CD14-positive monocyte (primary cell): Measurements from ENCODE around the gene PPOX. TPM values are rescaled to one million over a fixed set of nuclear protein-coding genes. Genes with fewer than 3 reads are reported as not detected.

ENCODE experiments used
- DNase-seq, 3 donors: peaks; one replicate each; pipeline ENCODE4 v3.0.0-alpha.2; 2011 to 2022
- H2AFZ ChIP-seq: 2 replicates; pipeline ENCODE4 v1.6.0; 2012; ENCODE audit warnings: mild to moderate bottlenecking, low read depth, low read length, inconsistent platforms; ENCODE audit not compliant: insufficient read depth, poor library complexity, severe bottlenecking
- H3K27ac ChIP-seq, 2 donors: 1 replicate in 1 of 2; 2 replicates in 1 of 2; pipeline ENCODE4 v1.5.1; 2012 to 2013; ENCODE audit warnings: low read length in 2 of 2, control low read depth in 1 of 2, inconsistent platforms in 1 of 2, low read depth in 1 of 2, mild to moderate bottlenecking in 1 of 2
- H3K27me3 ChIP-seq, 2 donors: one replicate each; pipeline versions ENCODE4 v1.6.0 to v1.6.1; 2011 to 2013; ENCODE audit warnings: low read length in 2 of 2; ENCODE audit not compliant: control insufficient read depth in 2 of 2, insufficient read depth in 2 of 2
- H3K36me3 ChIP-seq, 2 donors: replicated peaks in 1 of 2; 1 replicate in 1 of 2; 2 replicates in 1 of 2; pipeline versions ENCODE4 v1.5.1 to v1.6.1; 2012 to 2013; ENCODE audit warnings: low read length in 2 of 2, control low read depth in 1 of 2, inconsistent platforms in 1 of 2, mild to moderate bottlenecking in 1 of 2; ENCODE audit not compliant: insufficient read depth in 2 of 2, control insufficient read depth in 1 of 2
- H3K4me1 ChIP-seq, 2 donors: 1 replicate in 1 of 2; 2 replicates in 1 of 2; pipeline versions ENCODE4 v1.5.1 to v1.6.1; 2012 to 2013; ENCODE audit warnings: low read length in 2 of 2, control low read depth in 1 of 2, inconsistent platforms in 1 of 2, mild to moderate bottlenecking in 1 of 2, moderate library complexity in 1 of 2; ENCODE audit not compliant: insufficient read depth in 2 of 2, control insufficient read depth in 1 of 2
- H3K4me2 ChIP-seq: replicated peaks from 2 replicates; pipeline ENCODE3; 2012; ENCODE audit warnings: low read length, moderate library complexity, mild to moderate bottlenecking; ENCODE audit not compliant: poor library complexity, severe bottlenecking; ENCODE audit errors: extremely low read depth
- H3K4me3 ChIP-seq, 3 experiments: fragments of 200-600 bp in 1 of 3; sonication (generic) in 1 of 3; replicated peaks in 1 of 3; 1 replicate in 2 of 3; 2 replicates in 1 of 3; pipeline ENCODE4 v1.5.1; 2011 to 2013; ENCODE audit warnings: low read length in 3 of 3, mild to moderate bottlenecking in 3 of 3, control low read depth in 2 of 3, low read depth in 2 of 3, inconsistent platforms in 1 of 3, moderate library complexity in 1 of 3
- H3K79me2 ChIP-seq: 2 replicates; pipeline ENCODE4 v1.6.0; 2012; ENCODE audit warnings: mild to moderate bottlenecking, control low read depth, inconsistent platforms, low read length, moderate library complexity; ENCODE audit not compliant: insufficient read depth
- H3K9ac ChIP-seq: 2 replicates; pipeline ENCODE4 v1.6.0; 2017; ENCODE audit warnings: low read length, mild to moderate bottlenecking; ENCODE audit not compliant: insufficient read depth, poor library complexity, severe bottlenecking
- H3K9me3 ChIP-seq, 2 donors: replicated peaks in 1 of 2; 1 replicate in 1 of 2; 2 replicates in 1 of 2; pipeline versions ENCODE4 v1.5.1 to v1.6.1; 2012 to 2013; ENCODE audit warnings: low read length in 2 of 2, control low read depth in 1 of 2; ENCODE audit not compliant: control insufficient read depth in 1 of 2, insufficient read depth in 1 of 2
- H4K20me1 ChIP-seq: 2 replicates; pipeline ENCODE4 v1.6.0; 2012; ENCODE audit warnings: mild to moderate bottlenecking, low read length, control low read depth, moderate library complexity; ENCODE audit not compliant: insufficient read depth
- H3K27ac Mint-ChIP-seq, 7 donors: one replicate each; pipeline ENCODE4 v1.8.0; 2020; ENCODE audit warnings: mild to moderate bottlenecking in 7 of 7, mixed read lengths in 7 of 7, moderate library complexity in 6 of 7, inconsistent platforms in 2 of 7
- H3K27me3 Mint-ChIP-seq, 3 donors: one replicate each; pipeline ENCODE4 v1.8.0; 2021 to 2022; ENCODE audit warnings: low read depth in 3 of 3, mild to moderate bottlenecking in 3 of 3, mixed read lengths in 3 of 3, moderate library complexity in 3 of 3, inconsistent platforms in 1 of 3
- H3K36me3 Mint-ChIP-seq, 2 donors: one replicate each; pipeline ENCODE4 v1.8.0; 2020; ENCODE audit warnings: mixed read lengths in 2 of 2, inconsistent platforms in 1 of 2, mild to moderate bottlenecking in 1 of 2
- H3K4me1 Mint-ChIP-seq: one replicate; pipeline ENCODE4 v1.8.0; 2020; ENCODE audit warnings: mild to moderate bottlenecking, mixed read lengths
- H3K4me3 Mint-ChIP-seq, 2 donors: one replicate each; pipeline ENCODE4 v1.8.0; 2020; ENCODE audit warnings: mild to moderate bottlenecking in 2 of 2, mixed read lengths in 2 of 2, moderate library complexity in 1 of 2
- H3K9me3 Mint-ChIP-seq, 7 donors: one replicate each; pipeline ENCODE4 v1.8.0; 2020 to 2022; ENCODE audit warnings: mixed read lengths in 7 of 7, mild to moderate bottlenecking in 6 of 7, moderate library complexity in 6 of 7, inconsistent platforms in 2 of 7
- WGBS: methylation state at CpG from one replicate; pipeline ENCODE4 v1.1.5; 2013; ENCODE audit warnings: missing lambda C conversion rate; ENCODE audit not compliant: insufficient coverage; 5-methylcytosine and 5-hydroxymethylcytosine counted together
- intact Hi-C, 2 donors: fragments of 100-400 bp; cut with micrococcal nuclease; formaldehyde crosslinking; loops; one replicate each; pipeline versions ENCODE4 v1.15.0 to v1.15.1; 2023
- polyA plus RNA-seq, 3 donors: library from polyadenylated mRNA; depleted of rRNA in 1 of 3; unstranded in 2 of 3; stranded (reverse) in 1 of 3; fragments of 300-500 nt in 2 of 3; fragments of >200 nt in 1 of 3; fragmentation: Illumina TruSeq in 2 of 3; gene quantifications; 1 replicate in 2 of 3; 2 replicates in 1 of 3; pipeline ENCODE4 v1.2.3, GENCODE V29; 2012 to 2021
- TF ChIP-seq, protein P1 (sequence below): fragments of 200-600 bp; IDR thresholded peaks from one replicate; pipeline ENCODE4 v1.8.0; 2022; ENCODE audit warnings: antibody characterized with exemption, mild to moderate bottlenecking

PPOX gene
- polyA plus RNA-seq, 3 donors: 10.5 to 42.6 (median 10.8) TPM

- no peak overlapping the region for H3K4me3 Mint-ChIP-seq
- H3K9me3 Mint-ChIP-seq: no peaks in the 10 kb centered on the region
- no peak overlapping the region for H2AFZ ChIP-seq
- H4K20me1 ChIP-seq: no peaks in the 10 kb centered on the region
- no peak overlapping the region for H3K4me2 ChIP-seq
- DNase-seq: no peak
- H3K36me3 ChIP-seq: peaks cover 55 to 72% of the 10 kb centered on the region in 2 donors
- intact Hi-C loops: no loop called here
- H3K4me1 Mint-ChIP-seq: peaks cover 22% of the 10 kb centered on the region
- no peak overlapping the region for H3K27ac ChIP-seq
- WGBS: no CpG with 5 or more reads among the region's 1 CpG
- H3K27me3 Mint-ChIP-seq: no peaks in the 10 kb centered on the region
- H3K36me3 Mint-ChIP-seq: peaks cover 65 to 80% of the 10 kb centered on the region in 2 donors
- no peak overlapping the region for H3K4me3 ChIP-seq
- H3K27me3 ChIP-seq: no peaks in the 10 kb centered on the region
- H3K79me2 ChIP-seq: peaks cover 19% of the 10 kb centered on the region
- peak overlapping the region in 1 of 7 donors; percentile 17 for H3K27ac Mint-ChIP-seq
- H3K9me3 ChIP-seq: no peaks in the 10 kb centered on the region
- TF ChIP-seq, protein P1, sequence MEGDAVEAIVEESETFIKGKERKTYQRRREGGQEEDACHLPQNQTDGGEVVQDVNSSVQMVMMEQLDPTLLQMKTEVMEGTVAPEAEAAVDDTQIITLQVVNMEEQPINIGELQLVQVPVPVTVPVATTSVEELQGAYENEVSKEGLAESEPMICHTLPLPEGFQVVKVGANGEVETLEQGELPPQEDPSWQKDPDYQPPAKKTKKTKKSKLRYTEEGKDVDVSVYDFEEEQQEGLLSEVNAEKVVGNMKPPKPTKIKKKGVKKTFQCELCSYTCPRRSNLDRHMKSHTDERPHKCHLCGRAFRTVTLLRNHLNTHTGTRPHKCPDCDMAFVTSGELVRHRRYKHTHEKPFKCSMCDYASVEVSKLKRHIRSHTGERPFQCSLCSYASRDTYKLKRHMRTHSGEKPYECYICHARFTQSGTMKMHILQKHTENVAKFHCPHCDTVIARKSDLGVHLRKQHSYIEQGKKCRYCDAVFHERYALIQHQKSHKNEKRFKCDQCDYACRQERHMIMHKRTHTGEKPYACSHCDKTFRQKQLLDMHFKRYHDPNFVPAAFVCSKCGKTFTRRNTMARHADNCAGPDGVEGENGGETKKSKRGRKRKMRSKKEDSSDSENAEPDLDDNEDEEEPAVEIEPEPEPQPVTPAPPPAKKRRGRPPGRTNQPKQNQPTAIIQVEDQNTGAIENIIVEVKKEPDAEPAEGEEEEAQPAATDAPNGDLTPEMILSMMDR: no peak
- H3K9ac ChIP-seq: no peak overlapping the region
- peaks cover 14 to 17% of the 10 kb centered on the region in 2 donors for H3K4me1 ChIP-seq
These were observed 6.1 kb downstream of the PPOX start for GRCh38 chr1:161172349-161172748.

DNA sequence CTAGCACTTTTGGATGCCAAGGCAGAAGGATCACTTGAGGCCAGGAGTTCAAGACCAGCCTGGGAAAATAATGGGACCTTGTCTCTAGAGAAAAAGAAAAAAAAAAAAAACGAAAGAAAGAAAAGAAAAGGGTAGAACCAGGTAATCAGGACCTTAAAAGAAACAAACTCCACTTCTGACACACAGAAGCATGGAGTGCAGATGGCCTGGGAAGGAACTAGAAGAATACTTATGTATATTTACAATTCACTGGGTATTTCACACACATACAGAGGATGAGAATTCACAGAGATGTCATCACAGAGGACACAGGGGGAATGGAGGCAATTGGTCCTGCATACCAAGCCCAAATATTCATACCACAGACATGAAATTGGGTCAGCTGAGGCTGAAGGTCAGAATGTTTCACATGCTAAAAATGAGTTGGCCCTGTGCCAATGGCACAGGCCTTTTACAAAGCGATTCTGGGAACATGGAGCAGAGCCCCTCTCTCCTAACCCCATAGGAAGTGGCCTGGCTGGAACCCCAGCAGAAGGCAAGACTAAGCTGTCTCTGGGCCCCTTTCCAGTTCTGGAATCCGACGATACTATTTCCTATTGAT, 6.7 kb downstream of the PPOX start:
- no peak overlapping the region for H2AFZ ChIP-seq
- H3K9ac ChIP-seq: no peak overlapping the region
- no peak overlapping the region for H3K4me3 ChIP-seq
- no peaks in the 10 kb centered on the region for H3K27me3 ChIP-seq
- H3K79me2 ChIP-seq: peaks cover 19% of the 10 kb centered on the region
- no peak for DNase-seq
- intact Hi-C loops: no loop called here
- H3K36me3 ChIP-seq: peaks cover 55 to 72% of the 10 kb centered on the region in 2 donors
- H4K20me1 ChIP-seq: no peaks in the 10 kb centered on the region
- H3K4me1 Mint-ChIP-seq: peaks cover 21% of the 10 kb centered on the region
- peaks cover 65 to 77% of the 10 kb centered on the region in 2 donors for H3K36me3 Mint-ChIP-seq
- no peaks in the 10 kb centered on the region for H3K9me3 ChIP-seq
- no peaks in the 10 kb centered on the region for H3K27me3 Mint-ChIP-seq
- peaks cover 18 to 19% of the 10 kb centered on the region in 2 donors for H3K4me1 ChIP-seq
- no peak overlapping the region for H3K4me3 Mint-ChIP-seq
- H3K27ac Mint-ChIP-seq: peak overlapping the region in 1 of 7 donors; percentile 1
- no peak overlapping the region for H3K27ac ChIP-seq
- WGBS: 71% methylated on average over 1 of the region's 4 CpGs
- H3K9me3 Mint-ChIP-seq: no peaks in the 10 kb centered on the region
- H3K4me2 ChIP-seq: no peak overlapping the region
- TF ChIP-seq, protein P1: no peak
